ENCODE results near the gene CARD19. TPM values are rescaled to one million over a fixed set of nuclear protein-coding genes. Genes with fewer than 3 reads are reported as not detected.

The CARD19 gene
- total and polyA plus RNA-seq, 2 experiments from 2014 or later: 54.1 to 69.5 TPM

DNA sequence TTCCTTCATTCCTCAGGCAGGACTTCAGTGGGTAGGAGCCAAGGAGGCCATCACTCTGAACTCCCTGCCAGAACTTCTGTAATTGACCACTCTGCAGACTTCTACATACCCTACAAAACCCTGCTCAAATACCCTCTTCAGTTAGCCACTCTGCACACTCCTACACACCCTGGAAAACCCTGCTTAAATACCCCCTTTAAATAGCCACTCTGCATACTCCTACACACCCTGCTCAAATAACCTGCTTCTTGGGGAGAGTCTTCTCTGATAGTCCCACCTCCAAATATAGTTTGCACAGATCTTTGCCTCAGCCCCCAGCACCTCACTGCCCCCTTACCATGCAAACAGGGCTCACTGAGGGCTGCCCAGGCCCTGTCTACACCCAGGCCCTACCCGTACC lies 18.6 kb upstream of the CARD19 start:
- Histone ChIP-seq H3K4me3 (no peak overlapping the region), H4K20me1 (ENCODE audit: insufficient read depth) (no peaks in the 10 kb centered on the region), H3K27me3 (replicated peaks; ENCODE audit: insufficient read depth) (no peaks in the 10 kb centered on the region), H3K4me1 (ENCODE audit: insufficient read depth) (no peaks in the 10 kb centered on the region), H3K27ac (no peak overlapping the region), H3K79me2 (ENCODE audit: insufficient read depth) (no peaks in the 10 kb centered on the region), H3K4me2 (ENCODE audit: unreplicated experiment) (no peak overlapping the region), H3K9me2 (ENCODE audit: insufficient read depth) (no peaks in the 10 kb centered on the region), H2AFZ (no peak overlapping the region), H3F3A (ENCODE audit: insufficient read depth) (0 out of 2 replicates have a peak, but pooled peaks cover 4% of the 10 kb centered on the region), H3K9ac (no peak overlapping the region), H3K36me3 (ENCODE audit: low read depth) (no peaks in the 10 kb centered on the region), H3K9me3 (ENCODE audit: low read depth) (no peaks in the 10 kb centered on the region)
- DNase-seq: no peak
- TF ChIP-seq EZH2 (IDR thresholded peaks at IDR 0.05; ENCODE audit: insufficient read depth, poor library complexity, severe bottlenecking) (no peak), EZH2phosphoT487 (IDR thresholded peaks at IDR 0.05; ENCODE audit: insufficient read depth, low read depth) (no peak)
- WGBS, 2 experiments (ENCODE audit: low coverage in 1 of 2, low lambda C conversion rate in 2 of 2, missing lambda C conversion rate in 2 of 2): 50% methylated on average over 1 of the region's 1 CpG; no CpG with 5 or more reads in 1 of the 2 experiments
- in situ Hi-C loops (cut with MboI): no loop called here

DNA sequence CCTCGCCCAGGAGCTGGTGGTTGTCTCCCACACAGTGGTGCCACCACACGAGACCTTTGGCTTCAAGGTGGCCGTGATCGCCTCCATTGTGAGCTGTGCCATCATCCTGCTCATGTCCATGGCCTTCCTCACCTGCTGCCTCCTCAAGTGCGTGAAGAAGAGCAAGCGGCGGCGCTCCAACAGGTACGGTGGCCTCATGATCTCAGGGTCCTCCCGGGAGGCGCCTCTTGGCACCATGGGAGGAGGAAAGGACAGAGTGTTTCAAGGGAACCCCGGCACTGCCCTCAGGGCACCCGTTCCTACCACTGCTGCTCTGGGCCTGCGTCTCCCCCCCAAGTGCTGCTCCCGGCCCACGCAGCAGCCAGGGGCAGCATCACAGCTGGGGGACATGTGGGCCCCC lies 18.2 kb upstream of the CARD19 start:
- no peaks in the 10 kb centered on the region for H3K27me3 ChIP-seq (replicated peaks; ENCODE audit: insufficient read depth)
- WGBS, 2 experiments (ENCODE audit: low coverage in 1 of 2, low lambda C conversion rate in 2 of 2, missing lambda C conversion rate in 2 of 2): 71 to 82% methylated on average over 9 to 16 of the region's 16 CpGs
- no peaks in the 10 kb centered on the region for H3K4me1 ChIP-seq (ENCODE audit: insufficient read depth)
- no peaks in the 10 kb centered on the region for H4K20me1 ChIP-seq (ENCODE audit: insufficient read depth)
- no peak overlapping the region for H3K27ac ChIP-seq
- no peaks in the 10 kb centered on the region for H3K9me2 ChIP-seq (ENCODE audit: insufficient read depth)
- H3K4me2 ChIP-seq (ENCODE audit: unreplicated experiment): no peak overlapping the region
- no peaks in the 10 kb centered on the region for H3K36me3 ChIP-seq (ENCODE audit: low read depth)
- no peaks in the 10 kb centered on the region for H3K9me3 ChIP-seq (ENCODE audit: low read depth)
- 0 out of 2 replicates have a peak, but pooled peaks cover 4% of the 10 kb centered on the region for H3F3A ChIP-seq (ENCODE audit: insufficient read depth)
- H3K79me2 ChIP-seq (ENCODE audit: insufficient read depth): no peaks in the 10 kb centered on the region
- DNase-seq: no peak
- no peak for TF ChIP-seq EZH2phosphoT487 (IDR thresholded peaks at IDR 0.05; ENCODE audit: insufficient read depth, low read depth)
- TF ChIP-seq EZH2 (IDR thresholded peaks at IDR 0.05; ENCODE audit: insufficient read depth, poor library complexity, severe bottlenecking): no peak
- no peak overlapping the region for H3K4me3 ChIP-seq
- H2AFZ ChIP-seq: no peak overlapping the region
- in situ Hi-C loops (cut with MboI): no loop called here
- H3K9ac ChIP-seq: no peak overlapping the region

DNA sequence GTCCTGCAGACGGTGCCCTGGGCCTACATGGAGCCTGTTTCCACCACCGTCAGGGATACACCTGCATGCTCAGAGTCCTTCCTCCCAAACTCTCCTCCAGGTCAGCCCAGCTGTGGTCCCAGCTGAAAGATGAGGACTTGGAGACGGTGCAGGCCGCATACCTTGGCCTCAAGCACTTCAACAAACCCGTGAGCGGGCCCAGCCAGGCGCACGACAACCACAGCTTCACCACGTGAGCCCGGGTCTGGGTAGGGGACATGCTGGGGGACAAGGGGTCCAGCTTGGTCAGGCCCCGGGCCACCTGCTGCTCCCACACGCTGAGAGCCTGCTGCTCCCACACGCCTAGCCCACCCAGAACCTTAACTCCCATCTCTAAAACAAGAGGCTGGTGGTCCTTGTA lies 16.6 kb upstream of the CARD19 start:
- Histone ChIP-seq H3K9ac (no peak overlapping the region), H3K36me3 (ENCODE audit: low read depth) (no peaks in the 10 kb centered on the region), H3K79me2 (ENCODE audit: insufficient read depth) (no peaks in the 10 kb centered on the region), H3K4me1 (ENCODE audit: insufficient read depth) (no peaks in the 10 kb centered on the region), H3K27me3 (replicated peaks; ENCODE audit: insufficient read depth) (no peaks in the 10 kb centered on the region), H2AFZ (no peak overlapping the region), H3F3A (ENCODE audit: insufficient read depth) (0 out of 2 replicates have a peak, but pooled peaks cover 4% of the 10 kb centered on the region), H4K20me1 (ENCODE audit: insufficient read depth) (no peaks in the 10 kb centered on the region), H3K9me2 (ENCODE audit: insufficient read depth) (no peaks in the 10 kb centered on the region), H3K4me3 (no peak overlapping the region), H3K4me2 (ENCODE audit: unreplicated experiment) (no peak overlapping the region), H3K27ac (no peak overlapping the region), H3K9me3 (ENCODE audit: low read depth) (no peaks in the 10 kb centered on the region)
- DNase-seq: no peak
- TF ChIP-seq EZH2phosphoT487 (IDR thresholded peaks at IDR 0.05; ENCODE audit: insufficient read depth, low read depth): no peak
- TF ChIP-seq EZH2 (IDR thresholded peaks at IDR 0.05; ENCODE audit: insufficient read depth, poor library complexity, severe bottlenecking): no peak
- 85 to 92% methylated on average over 11 to 13 of the region's 13 CpGs for WGBS, 2 experiments (ENCODE audit: low coverage in 1 of 2, low lambda C conversion rate in 2 of 2, missing lambda C conversion rate in 2 of 2)
- in situ Hi-C loops (cut with MboI): no loop called here

DNA sequence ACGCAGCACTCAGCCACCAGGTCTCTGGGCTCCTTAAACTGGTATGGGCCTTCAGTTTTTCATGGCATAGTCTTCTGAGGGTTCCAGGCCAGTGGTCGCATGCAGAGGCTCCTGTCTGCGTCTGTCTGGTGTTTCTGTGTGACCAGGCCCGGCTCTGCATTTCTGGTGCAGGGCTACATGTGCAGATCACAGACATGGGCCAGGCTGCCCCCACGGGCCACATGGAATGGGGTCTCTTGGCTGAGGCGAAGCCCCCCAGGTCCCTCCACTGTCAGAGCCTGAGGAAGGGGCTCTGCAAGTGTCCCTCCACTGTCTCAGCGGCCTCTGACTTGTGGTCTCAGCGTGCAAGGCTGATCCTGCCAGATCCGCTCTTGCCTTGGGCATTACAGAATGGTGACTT lies 15.6 kb upstream of the CARD19 start:
- 90 to 92% methylated on average over 9 of the region's 9 CpGs for WGBS, 2 experiments (ENCODE audit: low coverage in 1 of 2, low lambda C conversion rate in 2 of 2, missing lambda C conversion rate in 2 of 2)
- Histone ChIP-seq H3K79me2 (ENCODE audit: insufficient read depth) (no peaks in the 10 kb centered on the region), H2AFZ (no peak overlapping the region), H3F3A (ENCODE audit: insufficient read depth) (0 out of 2 replicates have a peak, but pooled peaks cover 4% of the 10 kb centered on the region), H3K9me2 (ENCODE audit: insufficient read depth) (no peaks in the 10 kb centered on the region), H3K9ac (no peak overlapping the region), H4K20me1 (ENCODE audit: insufficient read depth) (no peaks in the 10 kb centered on the region), H3K27me3 (replicated peaks; ENCODE audit: insufficient read depth) (no peaks in the 10 kb centered on the region), H3K4me2 (ENCODE audit: unreplicated experiment) (no peak overlapping the region), H3K9me3 (ENCODE audit: low read depth) (no peaks in the 10 kb centered on the region), H3K4me3 (no peak overlapping the region), H3K36me3 (ENCODE audit: low read depth) (no peaks in the 10 kb centered on the region), H3K4me1 (ENCODE audit: insufficient read depth) (no peaks in the 10 kb centered on the region), H3K27ac (no peak overlapping the region)
- no peak for DNase-seq
- in situ Hi-C loops (cut with MboI): no loop called here
- no peak for TF ChIP-seq EZH2 (IDR thresholded peaks at IDR 0.05; ENCODE audit: insufficient read depth, poor library complexity, severe bottlenecking)
- TF ChIP-seq EZH2phosphoT487 (IDR thresholded peaks at IDR 0.05; ENCODE audit: insufficient read depth, low read depth): no peak

DNA sequence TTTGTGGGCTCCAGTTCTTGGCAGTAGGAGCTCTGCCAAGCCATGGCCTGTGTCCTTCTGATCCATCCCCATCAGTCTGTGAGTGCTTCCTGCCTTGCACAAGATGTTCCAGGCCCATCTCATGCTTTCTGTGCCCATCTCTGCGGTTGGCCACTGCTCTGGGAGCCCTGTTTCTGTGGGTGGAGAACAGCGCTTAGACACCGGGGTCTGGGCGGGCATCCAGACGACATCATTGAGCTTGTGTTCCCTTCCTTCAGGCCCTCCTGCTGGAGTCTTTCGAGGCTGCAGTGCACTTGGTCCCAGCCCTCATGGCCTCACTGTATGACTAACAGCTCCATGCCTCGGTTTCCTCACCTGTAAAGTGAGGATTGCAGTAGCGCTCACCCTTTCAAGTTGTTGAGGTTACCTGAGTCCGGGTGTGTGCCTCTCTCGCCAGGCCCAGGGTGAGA lies 14.9 kb upstream of the CARD19 start:
- in situ Hi-C loops (cut with MboI): no loop called here
- Histone ChIP-seq H3K36me3 (ENCODE audit: low read depth) (no peaks in the 10 kb centered on the region), H3F3A (ENCODE audit: insufficient read depth) (0 out of 2 replicates have a peak, but pooled peaks cover 4% of the 10 kb centered on the region), H3K27me3 (replicated peaks; ENCODE audit: insufficient read depth) (no peaks in the 10 kb centered on the region), H2AFZ (no peak overlapping the region), H3K9me3 (ENCODE audit: low read depth) (no peaks in the 10 kb centered on the region), H3K4me3 (no peak overlapping the region), H3K9me2 (ENCODE audit: insufficient read depth) (no peaks in the 10 kb centered on the region), H3K27ac (no peak overlapping the region), H3K9ac (no peak overlapping the region), H3K4me2 (ENCODE audit: unreplicated experiment) (no peak overlapping the region), H3K4me1 (ENCODE audit: insufficient read depth) (no peaks in the 10 kb centered on the region), H3K79me2 (ENCODE audit: insufficient read depth) (no peaks in the 10 kb centered on the region), H4K20me1 (ENCODE audit: insufficient read depth) (no peaks in the 10 kb centered on the region)
- TF ChIP-seq EZH2 (IDR thresholded peaks at IDR 0.05; ENCODE audit: insufficient read depth, poor library complexity, severe bottlenecking) (no peak), EZH2phosphoT487 (IDR thresholded peaks at IDR 0.05; ENCODE audit: insufficient read depth, low read depth) (no peak)
- WGBS, 2 experiments (ENCODE audit: low coverage in 1 of 2, low lambda C conversion rate in 2 of 2, missing lambda C conversion rate in 2 of 2): 51% methylated on average over 10 of the region's 10 CpGs
- peak; percentile 54 for DNase-seq
